ENCODE measurements around the gene TAF1B.

Gene TAF1B

DNA sequence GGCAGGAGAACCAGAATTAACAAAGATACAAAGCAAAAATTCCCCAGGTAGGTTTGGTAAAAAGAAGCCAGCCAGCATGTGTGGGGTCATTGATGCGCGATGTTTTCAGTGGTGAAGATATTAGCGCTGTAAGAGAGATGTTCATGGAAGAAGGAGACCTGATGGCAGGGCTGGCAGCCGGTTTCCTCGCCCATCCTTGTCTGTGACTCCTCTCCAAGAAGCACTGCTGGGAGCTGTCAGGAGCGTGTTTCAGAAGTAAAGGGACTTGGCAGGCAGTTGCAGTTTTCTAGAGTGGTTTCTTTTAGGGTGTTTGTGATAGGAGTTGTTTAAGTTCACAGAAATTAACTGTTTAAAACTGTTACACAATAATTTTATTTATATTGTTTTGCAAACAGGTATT lies 24.6 kb downstream of the TAF1B start:
- Histone ChIP-seq H3K27me3 (ENCODE audit: control insufficient read depth in 1 of 2, insufficient read depth in 2 of 2, low read length in 2 of 2) (no peaks in the 10 kb centered on the region), H3K4me1 (ENCODE audit: insufficient read depth, low read length) (no peaks in the 10 kb centered on the region), H3K9ac (ENCODE audit: low read length) (no peak overlapping the region), H3K27ac (ENCODE audit: low read depth, low read length) (no peak overlapping the region), H3K36me3 (ENCODE audit: insufficient read depth, low read length) (no peaks in the 10 kb centered on the region), H3K9me3 (ENCODE audit: low read length) (no peaks in the 10 kb centered on the region), H3K4me3 (ENCODE audit: low read depth in 1 of 2, low read length in 2 of 2) (no peak overlapping the region)

DNA sequence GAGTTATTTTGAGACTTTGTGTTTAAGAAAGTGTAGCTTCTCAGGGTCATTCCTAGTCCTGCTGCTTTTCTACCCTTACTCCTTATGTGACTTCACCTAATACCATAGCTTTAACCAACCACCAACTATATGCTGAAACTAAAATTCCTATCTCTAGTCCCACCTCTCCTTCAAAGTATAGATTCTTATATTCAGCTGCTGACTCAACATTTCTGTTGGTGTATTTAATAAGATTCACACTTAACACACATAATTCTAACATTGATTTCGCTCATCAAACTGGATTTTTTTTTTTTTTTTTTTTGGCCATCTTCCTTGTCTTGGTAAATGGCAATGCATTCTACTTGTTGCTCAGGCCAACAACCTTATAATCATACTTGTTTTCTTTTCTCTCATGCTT lies 30.1 kb downstream of the TAF1B start:
- Histone ChIP-seq H3K36me3 (ENCODE audit: insufficient read depth, low read length) (peaks cover 13% of the 10 kb centered on the region), H3K9ac (ENCODE audit: low read length) (no peak overlapping the region), H3K27ac (ENCODE audit: low read depth, low read length) (no peak overlapping the region), H3K4me1 (ENCODE audit: insufficient read depth, low read length) (no peaks in the 10 kb centered on the region), H3K4me3 (ENCODE audit: low read depth in 1 of 2, low read length in 2 of 2) (no peak overlapping the region), H3K9me3 (ENCODE audit: low read length) (no peaks in the 10 kb centered on the region), H3K27me3 (ENCODE audit: control insufficient read depth in 1 of 2, insufficient read depth in 2 of 2, low read length in 2 of 2) (no peaks in the 10 kb centered on the region)

DNA sequence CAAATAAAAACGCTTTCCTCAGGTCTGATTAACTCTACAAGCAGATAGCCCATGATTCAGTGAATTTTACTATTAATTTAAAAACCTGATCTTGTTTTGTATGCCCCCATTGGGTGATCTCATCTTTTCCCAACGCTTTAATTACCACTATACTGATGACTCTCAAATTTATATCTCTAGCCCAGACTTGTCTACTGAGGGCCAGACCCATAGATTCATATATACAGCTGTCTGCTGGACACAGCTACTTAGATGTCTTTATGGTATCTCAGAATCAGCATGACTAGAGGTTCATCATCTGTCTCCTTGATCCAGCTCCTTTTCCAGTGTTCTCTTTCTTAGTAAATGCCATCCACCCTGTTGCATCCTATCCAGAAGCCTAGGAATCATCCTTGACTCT lies 33.8 kb downstream of the TAF1B start:
- Histone ChIP-seq H3K36me3 (ENCODE audit: insufficient read depth, low read length) (peaks cover 17% of the 10 kb centered on the region), H3K4me3 (ENCODE audit: low read depth in 1 of 2, low read length in 2 of 2) (no peak overlapping the region), H3K4me1 (ENCODE audit: insufficient read depth, low read length) (no peaks in the 10 kb centered on the region), H3K27me3 (ENCODE audit: control insufficient read depth in 1 of 2, insufficient read depth in 2 of 2, low read length in 2 of 2) (no peaks in the 10 kb centered on the region), H3K27ac (ENCODE audit: low read depth, low read length) (no peak overlapping the region), H3K9me3 (ENCODE audit: low read length) (no peaks in the 10 kb centered on the region), H3K9ac (ENCODE audit: low read length) (no peak overlapping the region)

DNA sequence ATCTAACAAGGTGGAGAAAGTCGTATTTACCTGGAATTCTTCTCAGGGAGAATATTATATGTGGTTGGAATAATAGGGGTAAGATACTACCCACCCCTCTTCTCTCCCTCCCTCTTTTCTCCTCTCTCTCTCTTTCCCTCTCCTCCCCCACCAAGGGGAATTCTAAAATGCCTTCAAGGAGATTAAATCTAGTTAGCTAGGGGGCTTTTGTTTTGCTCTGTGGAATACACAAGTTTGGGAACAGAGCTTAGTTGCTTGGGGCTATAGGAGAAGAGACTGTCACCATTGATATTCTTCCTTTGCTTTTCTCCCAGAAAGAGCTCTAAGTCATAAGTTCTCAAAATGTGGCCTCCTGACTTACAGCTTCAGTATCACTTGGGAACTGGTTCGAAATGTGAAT lies 34.5 kb downstream of the TAF1B start:
- Histone ChIP-seq H3K4me1 (ENCODE audit: insufficient read depth, low read length) (no peaks in the 10 kb centered on the region), H3K9me3 (ENCODE audit: low read length) (no peaks in the 10 kb centered on the region), H3K27ac (ENCODE audit: low read depth, low read length) (no peak overlapping the region), H3K36me3 (ENCODE audit: insufficient read depth, low read length) (peaks cover 17% of the 10 kb centered on the region), H3K27me3 (ENCODE audit: control insufficient read depth in 1 of 2, insufficient read depth in 2 of 2, low read length in 2 of 2) (no peaks in the 10 kb centered on the region), H3K4me3 (ENCODE audit: low read depth in 1 of 2, low read length in 2 of 2) (no peak overlapping the region), H3K9ac (ENCODE audit: low read length) (no peak overlapping the region)

DNA sequence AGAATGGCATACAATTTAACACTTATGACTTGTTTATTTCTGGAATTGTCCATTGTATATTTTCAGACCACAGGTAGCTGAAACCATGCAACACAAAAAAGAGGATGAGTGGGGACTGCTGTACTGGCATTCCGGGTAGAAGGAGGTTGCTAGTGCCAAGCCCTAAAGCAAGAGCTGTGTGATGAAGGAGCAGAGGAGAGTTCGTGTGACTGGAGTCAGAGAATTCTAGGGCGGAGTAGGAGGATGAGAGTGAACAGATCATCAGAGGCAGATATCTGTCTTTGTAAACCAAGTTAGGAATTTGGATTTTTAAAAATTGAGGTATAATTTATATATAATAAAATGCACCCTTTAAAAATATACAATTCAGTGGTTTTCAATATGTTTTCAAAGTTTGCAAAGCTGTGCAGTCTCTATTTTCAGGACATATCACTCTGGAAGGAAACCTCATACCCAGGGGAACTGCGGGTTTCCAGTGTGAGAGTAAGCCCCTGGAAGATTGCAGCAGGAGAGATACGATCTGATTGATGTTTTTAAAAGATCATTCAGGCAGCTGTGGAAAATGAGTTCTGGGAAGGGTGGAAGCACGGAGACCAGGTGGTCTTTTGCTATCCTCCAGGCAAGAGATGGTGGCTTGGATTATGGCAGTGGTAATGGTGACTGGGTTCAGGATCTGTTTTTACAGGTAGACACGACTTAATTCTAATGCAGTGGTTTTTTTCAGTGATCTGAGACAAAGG lies 36.4 kb downstream of the TAF1B start:
- Histone ChIP-seq H3K9me3 (ENCODE audit: low read length) (no peaks in the 10 kb centered on the region), H3K4me1 (ENCODE audit: insufficient read depth, low read length) (no peaks in the 10 kb centered on the region), H3K36me3 (ENCODE audit: insufficient read depth, low read length) (peaks cover 18% of the 10 kb centered on the region), H3K27me3 (ENCODE audit: control insufficient read depth in 1 of 2, insufficient read depth in 2 of 2, low read length in 2 of 2) (no peaks in the 10 kb centered on the region), H3K9ac (ENCODE audit: low read length) (no peak overlapping the region), H3K27ac (ENCODE audit: low read depth, low read length) (no peak overlapping the region), H3K4me3 (ENCODE audit: low read depth in 1 of 2, low read length in 2 of 2) (no peak overlapping the region)

DNA sequence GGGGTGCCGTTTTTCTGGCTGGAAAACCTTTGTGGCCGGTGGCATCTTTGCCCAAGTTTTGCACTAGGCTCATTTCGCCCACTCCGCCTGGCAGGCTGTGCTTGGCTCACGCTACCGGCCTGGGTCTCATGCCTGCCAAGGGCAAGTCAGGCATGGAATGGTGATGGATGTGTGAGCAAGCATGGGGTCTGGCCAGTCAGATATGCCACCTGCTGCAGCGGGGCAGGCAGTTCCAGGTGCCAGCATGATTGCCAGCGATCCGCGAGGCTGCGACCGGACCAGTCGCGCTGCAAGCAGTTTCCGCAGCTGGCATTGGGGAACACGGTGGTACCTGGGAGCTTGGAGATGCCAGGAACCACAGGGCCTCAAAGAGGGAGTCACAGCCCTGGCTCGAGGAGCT lies 40.6 kb downstream of the TAF1B start:
- H3K27ac ChIP-seq (ENCODE audit: low read depth, low read length), result no peak overlapping the region
- H3K36me3 ChIP-seq (ENCODE audit: insufficient read depth, low read length), result peaks cover 5% of the 10 kb centered on the region
- no peaks in the 10 kb centered on the region for H3K27me3 ChIP-seq (ENCODE audit: control insufficient read depth in 1 of 2, insufficient read depth in 2 of 2, low read length in 2 of 2)
- H3K9ac ChIP-seq (ENCODE audit: low read length), result no peak overlapping the region
- no peak overlapping the region for H3K4me3 ChIP-seq (ENCODE audit: low read depth in 1 of 2, low read length in 2 of 2)
- H3K4me1 ChIP-seq (ENCODE audit: insufficient read depth, low read length), result no peaks in the 10 kb centered on the region
- H3K9me3 ChIP-seq (ENCODE audit: low read length), result no peaks in the 10 kb centered on the region

DNA sequence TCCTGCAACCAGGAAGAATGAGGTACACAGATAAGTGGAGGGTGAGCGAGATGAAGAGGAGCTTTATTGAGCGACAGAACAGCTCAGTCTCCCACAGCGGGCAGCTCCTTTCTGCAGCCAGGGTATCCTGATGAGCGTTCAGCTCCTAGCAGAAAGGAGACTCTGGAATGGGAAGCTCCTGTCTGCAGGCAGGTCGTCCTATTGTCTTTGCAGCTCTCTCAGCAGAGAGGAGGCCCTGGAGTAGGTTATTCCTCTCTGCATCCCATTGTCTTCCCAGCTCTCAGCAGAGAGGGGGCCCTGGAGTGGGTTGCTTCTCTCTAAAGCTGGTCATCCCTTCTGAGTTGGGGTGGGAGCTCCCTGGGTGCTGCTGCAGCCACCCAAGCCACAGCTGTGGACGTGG lies 41.2 kb downstream of the TAF1B start:
- Histone ChIP-seq H3K27ac (ENCODE audit: low read depth, low read length) (no peak overlapping the region), H3K36me3 (ENCODE audit: insufficient read depth, low read length) (peaks cover 5% of the 10 kb centered on the region), H3K27me3 (ENCODE audit: control insufficient read depth in 1 of 2, insufficient read depth in 2 of 2, low read length in 2 of 2) (no peaks in the 10 kb centered on the region), H3K9ac (ENCODE audit: low read length) (no peak overlapping the region), H3K4me1 (ENCODE audit: insufficient read depth, low read length) (no peaks in the 10 kb centered on the region), H3K4me3 (ENCODE audit: low read depth in 1 of 2, low read length in 2 of 2) (no peak overlapping the region), H3K9me3 (ENCODE audit: low read length) (no peaks in the 10 kb centered on the region)

DNA sequence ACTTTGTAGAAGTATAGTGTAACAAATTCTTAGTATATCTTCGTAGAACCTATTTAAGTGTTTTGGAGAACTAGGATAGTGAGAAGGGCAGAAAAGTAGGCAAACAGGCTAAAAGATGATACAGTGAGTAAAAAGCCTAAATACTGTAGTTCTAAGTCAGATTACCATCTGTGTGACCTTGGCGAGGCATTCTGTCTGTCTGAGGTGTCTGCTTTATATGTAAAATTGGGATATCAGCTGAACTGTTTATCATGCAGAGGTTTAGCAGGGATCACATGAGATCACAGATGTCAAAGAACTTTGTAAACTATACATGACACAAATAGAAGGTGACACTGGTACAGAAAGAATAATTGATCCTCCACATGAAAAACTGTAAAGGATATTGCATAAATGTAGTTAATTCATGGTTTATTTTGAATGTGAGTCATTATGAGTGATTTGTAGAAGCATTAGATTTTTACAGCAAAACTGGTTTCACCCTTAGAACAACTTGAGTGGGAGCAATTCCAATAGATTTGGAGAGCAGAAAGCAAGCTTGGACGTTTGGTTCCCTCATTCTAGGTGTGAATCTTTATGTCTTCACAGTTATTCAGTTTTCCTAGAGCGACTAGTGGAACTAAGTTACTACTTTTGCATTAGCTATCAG lies 41.9 kb downstream of the TAF1B start:
- Histone ChIP-seq H3K27me3 (ENCODE audit: control insufficient read depth in 1 of 2, insufficient read depth in 2 of 2, low read length in 2 of 2) (no peaks in the 10 kb centered on the region), H3K9ac (ENCODE audit: low read length) (no peak overlapping the region), H3K9me3 (ENCODE audit: low read length) (no peaks in the 10 kb centered on the region), H3K4me3 (ENCODE audit: low read depth in 1 of 2, low read length in 2 of 2) (no peak overlapping the region), H3K36me3 (ENCODE audit: insufficient read depth, low read length) (peaks cover 5% of the 10 kb centered on the region), H3K27ac (ENCODE audit: low read depth, low read length) (no peak overlapping the region), H3K4me1 (ENCODE audit: insufficient read depth, low read length) (no peaks in the 10 kb centered on the region)

DNA sequence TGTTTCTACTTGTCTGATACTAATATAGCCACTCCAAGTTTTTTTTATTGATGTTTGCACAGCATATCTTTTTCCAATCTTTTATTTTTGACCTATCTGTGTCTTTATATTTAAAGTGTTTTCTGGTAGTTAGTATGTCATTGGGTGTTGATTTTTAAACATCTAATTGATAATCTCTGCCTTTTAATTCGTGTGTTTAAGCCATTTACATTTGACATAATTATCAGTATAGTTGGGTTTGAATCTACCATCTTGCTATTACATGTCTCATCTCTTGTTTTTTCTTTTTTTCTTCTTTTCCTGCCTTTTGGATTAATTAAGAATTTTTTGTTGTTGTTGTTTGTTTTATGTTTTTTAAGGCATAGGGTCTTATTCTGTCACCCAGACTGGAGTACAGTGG lies 44.2 kb downstream of the TAF1B start:
- Histone ChIP-seq H3K36me3 (ENCODE audit: insufficient read depth, low read length) (peaks cover 5% of the 10 kb centered on the region), H3K27ac (ENCODE audit: low read depth, low read length) (no peak overlapping the region), H3K4me3 (ENCODE audit: low read depth in 1 of 2, low read length in 2 of 2) (no peak overlapping the region), H3K9me3 (ENCODE audit: low read length) (no peaks in the 10 kb centered on the region), H3K9ac (ENCODE audit: low read length) (no peak overlapping the region), H3K27me3 (ENCODE audit: control insufficient read depth in 1 of 2, insufficient read depth in 2 of 2, low read length in 2 of 2) (no peaks in the 10 kb centered on the region), H3K4me1 (ENCODE audit: insufficient read depth, low read length) (no peaks in the 10 kb centered on the region)

DNA sequence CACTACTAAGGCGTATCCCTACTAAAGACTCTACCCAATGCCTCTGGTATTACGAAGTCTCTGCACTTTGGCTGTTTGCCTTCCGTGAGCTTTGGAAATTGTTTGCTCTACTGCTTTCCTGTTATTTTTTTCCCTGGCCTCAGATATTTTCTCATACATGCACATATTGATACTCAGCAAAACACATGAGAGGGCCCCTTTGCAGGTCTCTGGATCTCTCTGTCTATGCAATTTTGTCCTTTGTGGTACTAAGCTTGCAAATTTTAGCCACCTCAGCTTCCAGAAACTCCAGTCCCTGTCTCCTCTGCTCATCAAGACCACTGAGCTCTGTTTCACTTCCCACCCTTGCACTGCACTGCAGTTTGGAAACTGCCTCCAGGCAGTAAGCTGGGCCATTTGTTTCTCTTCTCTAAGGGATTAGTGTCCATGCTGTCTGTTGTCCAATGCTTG lies 46.6 kb downstream of the TAF1B start:
- H3K4me3 ChIP-seq (ENCODE audit: low read depth in 1 of 2, low read length in 2 of 2), result no peak overlapping the region
- no peak overlapping the region for H3K9ac ChIP-seq (ENCODE audit: low read length)
- no peaks in the 10 kb centered on the region for H3K36me3 ChIP-seq (ENCODE audit: insufficient read depth, low read length)
- no peaks in the 10 kb centered on the region for H3K27me3 ChIP-seq (ENCODE audit: control insufficient read depth in 1 of 2, insufficient read depth in 2 of 2, low read length in 2 of 2)
- H3K9me3 ChIP-seq (ENCODE audit: low read length), result no peaks in the 10 kb centered on the region
- H3K4me1 ChIP-seq (ENCODE audit: insufficient read depth, low read length), result no peaks in the 10 kb centered on the region
- no peak overlapping the region for H3K27ac ChIP-seq (ENCODE audit: low read depth, low read length)

DNA sequence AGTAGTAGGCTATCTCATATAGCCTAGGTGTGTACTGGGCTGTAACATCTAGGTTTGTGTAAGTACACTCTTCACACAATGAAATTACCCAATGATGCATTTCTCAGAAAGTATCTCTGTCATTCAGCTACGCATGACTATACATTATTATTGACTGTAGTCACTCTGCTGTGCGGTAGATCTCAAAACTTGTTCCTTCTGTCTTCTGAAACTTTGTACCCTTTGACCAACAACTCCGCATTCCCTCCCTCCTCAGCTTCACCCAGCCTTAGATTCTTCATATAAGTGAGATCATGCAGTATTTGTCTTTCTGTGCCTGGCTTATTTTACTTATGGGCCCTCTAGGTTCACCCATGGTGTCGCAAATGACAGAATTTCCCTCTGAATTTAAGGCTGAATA lies 49.0 kb downstream of the TAF1B start:
- Histone ChIP-seq H3K4me1 (ENCODE audit: insufficient read depth, low read length) (peaks cover 4% of the 10 kb centered on the region), H3K36me3 (ENCODE audit: insufficient read depth, low read length) (no peaks in the 10 kb centered on the region), H3K9me3 (ENCODE audit: low read length) (no peaks in the 10 kb centered on the region), H3K27ac (ENCODE audit: low read depth, low read length) (no peak overlapping the region), H3K27me3 (ENCODE audit: control insufficient read depth in 1 of 2, insufficient read depth in 2 of 2, low read length in 2 of 2) (no peaks in the 10 kb centered on the region), H3K9ac (ENCODE audit: low read length) (no peak overlapping the region), H3K4me3 (ENCODE audit: low read depth in 1 of 2, low read length in 2 of 2) (no peak overlapping the region)

Data from muscle layer of colon (tissue), 2 donors.